Smooth muscle cell (in vitro differentiated cells): Measurements from ENCODE around the gene CLDN4. TPM values are rescaled to one million over a fixed set of nuclear protein-coding genes. Genes with fewer than 3 reads are reported as not detected.

ENCODE experiments used
- DNase-seq: peaks from one replicate; lab custom pipeline; 2025; ENCODE audit not compliant: unreplicated experiment; lab: John Stamatoyannopoulos, UW
- H2AFZ ChIP-seq: fragments of 200-600 bp; sonication (generic); 2 replicates; pipeline ENCODE4 v1.6.0; 2016; ENCODE audit warnings: antibody characterized with exemption, low read depth, mild to moderate bottlenecking
- H3F3A ChIP-seq: fragments of 200-600 bp; sonication (generic); 2 replicates; pipeline ENCODE4 v1.6.0; 2017; ENCODE audit warnings: antibody characterized with exemption, low read depth
- H3K27ac ChIP-seq: fragments of 200-600 bp; sonication (generic); 2 replicates; pipeline ENCODE4 v1.5.1; 2016; ENCODE audit warnings: low read depth, mild to moderate bottlenecking
- H3K27me3 ChIP-seq: fragments of 200-600 bp; sonication (generic); 2 replicates; pipeline ENCODE4 v1.6.1; 2016; ENCODE audit warnings: low read depth, mild to moderate bottlenecking
- H3K36me3 ChIP-seq: fragments of 200-600 bp; sonication (generic); 2 replicates; pipeline ENCODE4 v1.5.1; 2016; ENCODE audit warnings: low read depth
- H3K4me1 ChIP-seq: fragments of 200-600 bp; sonication (generic); 2 replicates; pipeline ENCODE4 v1.5.1; 2016; ENCODE audit warnings: low read depth
- H3K4me2 ChIP-seq: fragments of 200-600 bp; sonication (generic); 2 replicates; pipeline ENCODE4 v1.6.0; 2016; ENCODE audit warnings: mild to moderate bottlenecking
- H3K4me3 ChIP-seq: fragments of 200-600 bp; sonication (generic); 2 replicates; pipeline ENCODE4 v1.5.1; 2016; ENCODE audit warnings: mild to moderate bottlenecking
- H3K79me2 ChIP-seq: fragments of 200-600 bp; sonication (generic); 2 replicates; pipeline ENCODE4 v1.6.0; 2016; ENCODE audit warnings: low read depth, mild to moderate bottlenecking
- H3K9ac ChIP-seq: fragments of 200-600 bp; sonication (generic); 2 replicates; pipeline ENCODE4 v1.6.0; 2016; ENCODE audit warnings: low read depth
- H3K9me3 ChIP-seq: fragments of 200-600 bp; sonication (generic); replicated peaks from 2 replicates; pipeline ENCODE4 v1.5.1; 2016; ENCODE audit warnings: low read depth
- H4K20me1 ChIP-seq: fragments of 200-600 bp; sonication (generic); 2 replicates; pipeline ENCODE4 v1.6.0; 2016; ENCODE audit warnings: low read depth
- WGBS: methylation state at CpG from one replicate; pipeline ENCODE4 v1.1.7; 2016; ENCODE audit warnings: low lambda C conversion rate; 5-methylcytosine and 5-hydroxymethylcytosine counted together
- polyA plus RNA-seq: library from polyadenylated mRNA; unstranded; fragments of >200 nt; fragmentation: Nextera tagmentation; extraction: Ambion mirVana; gene quantifications from 2 replicates; pipeline ENCODE4 v1.2.1, GENCODE V29; 2016
- total RNA-seq: library from RNA; depleted of rRNA; stranded (reverse); fragments of >200 nt; gene quantifications from 2 replicates; pipeline ENCODE4 v1.2.3, GENCODE V29; 2014
- TF ChIP-seq, protein P1 (sequence below): fragments of 200-600 bp; sonication (generic); IDR thresholded peaks from 2 replicates; pipeline ENCODE4 v1.5.1; 2017; ENCODE audit warnings: borderline replicate concordance, mild to moderate bottlenecking, antibody characterized with exemption; ENCODE audit not compliant: insufficient read depth, poor library complexity, severe bottlenecking

CLDN4 gene
- total and polyA plus RNA-seq, 2 experiments from 2014 or later: 63.5 to 109 TPM

DNA sequence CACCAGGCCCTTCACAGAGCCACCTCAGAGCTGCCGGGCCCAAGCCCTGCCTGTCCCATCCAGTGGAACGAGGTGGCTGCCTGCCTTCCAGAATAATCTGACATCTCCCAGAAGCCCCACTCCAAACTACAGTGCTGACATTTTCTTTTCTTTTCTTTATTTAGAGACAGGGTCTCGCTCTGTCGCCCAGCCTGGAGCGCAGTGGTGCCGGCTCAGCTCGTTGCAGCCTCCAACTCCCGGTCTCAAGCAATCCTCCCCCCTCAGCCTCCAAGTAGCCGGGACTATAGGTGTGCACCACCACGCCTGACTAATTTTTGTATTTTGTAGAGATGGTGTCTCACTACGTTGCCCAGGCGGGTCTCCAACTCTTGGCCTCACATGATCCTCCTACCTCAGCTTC lies 30.5 kb downstream of the CLDN4 start:
- Histone ChIP-seq H3K9ac (no peak overlapping the region), H3K27ac (no peak overlapping the region), H3K4me2 (no peak overlapping the region), H2AFZ (no peak overlapping the region), H3K4me3 (no peak overlapping the region), H4K20me1 (no peaks in the 10 kb centered on the region), H3K27me3 (peaks cover 8% of the 10 kb centered on the region), H3K4me1 (no peaks in the 10 kb centered on the region), H3K79me2 (no peaks in the 10 kb centered on the region), H3K9me3 (no peaks in the 10 kb centered on the region), H3F3A (no peaks in the 10 kb centered on the region), H3K36me3 (no peaks in the 10 kb centered on the region)
- TF ChIP-seq, protein P1, sequence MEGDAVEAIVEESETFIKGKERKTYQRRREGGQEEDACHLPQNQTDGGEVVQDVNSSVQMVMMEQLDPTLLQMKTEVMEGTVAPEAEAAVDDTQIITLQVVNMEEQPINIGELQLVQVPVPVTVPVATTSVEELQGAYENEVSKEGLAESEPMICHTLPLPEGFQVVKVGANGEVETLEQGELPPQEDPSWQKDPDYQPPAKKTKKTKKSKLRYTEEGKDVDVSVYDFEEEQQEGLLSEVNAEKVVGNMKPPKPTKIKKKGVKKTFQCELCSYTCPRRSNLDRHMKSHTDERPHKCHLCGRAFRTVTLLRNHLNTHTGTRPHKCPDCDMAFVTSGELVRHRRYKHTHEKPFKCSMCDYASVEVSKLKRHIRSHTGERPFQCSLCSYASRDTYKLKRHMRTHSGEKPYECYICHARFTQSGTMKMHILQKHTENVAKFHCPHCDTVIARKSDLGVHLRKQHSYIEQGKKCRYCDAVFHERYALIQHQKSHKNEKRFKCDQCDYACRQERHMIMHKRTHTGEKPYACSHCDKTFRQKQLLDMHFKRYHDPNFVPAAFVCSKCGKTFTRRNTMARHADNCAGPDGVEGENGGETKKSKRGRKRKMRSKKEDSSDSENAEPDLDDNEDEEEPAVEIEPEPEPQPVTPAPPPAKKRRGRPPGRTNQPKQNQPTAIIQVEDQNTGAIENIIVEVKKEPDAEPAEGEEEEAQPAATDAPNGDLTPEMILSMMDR: no peak
- DNase-seq: no peak
- 93% methylated on average over 12 of the region's 12 CpGs for WGBS

DNA sequence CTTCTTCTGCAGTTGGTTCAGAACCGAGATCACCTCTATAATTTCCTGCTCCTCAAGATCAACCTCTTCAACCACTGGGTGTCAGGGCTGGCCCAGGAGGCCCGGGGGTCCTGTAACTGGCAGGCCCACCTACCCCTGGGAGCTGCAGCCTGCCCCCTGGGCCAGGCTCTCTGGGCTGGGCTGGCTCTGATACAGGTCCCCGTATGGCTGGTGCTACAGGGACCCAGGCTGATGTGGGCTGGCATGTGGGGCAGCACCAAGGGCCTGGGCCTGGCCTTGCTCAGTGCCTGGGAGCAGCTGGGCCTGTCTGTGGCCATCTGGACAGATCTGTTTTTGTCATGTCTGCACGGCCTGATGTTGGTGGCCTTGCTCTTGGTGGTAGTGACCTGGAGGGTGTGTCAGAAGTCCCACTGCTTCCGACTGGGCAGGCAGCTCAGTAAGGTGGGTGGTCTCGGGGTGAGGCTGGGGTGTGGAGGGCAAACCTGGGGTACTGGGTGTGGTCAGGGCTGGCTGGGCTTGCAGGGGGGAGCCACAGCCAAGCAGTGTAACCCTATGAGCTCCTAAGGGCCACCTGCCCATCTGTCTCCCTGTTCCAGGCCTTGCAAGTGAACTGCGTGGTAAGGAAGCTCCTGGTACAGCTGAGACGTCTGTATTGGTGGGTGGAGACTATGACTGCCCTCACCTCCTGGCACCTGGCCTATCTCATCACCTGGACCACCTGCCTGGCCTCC lies 34.4 kb downstream of the CLDN4 start:
- TF ChIP-seq, protein P1: no peak
- DNase-seq: no peak
- H3K27me3 ChIP-seq: no peaks in the 10 kb centered on the region
- H3K36me3 ChIP-seq: no peaks in the 10 kb centered on the region
- no peaks in the 10 kb centered on the region for H3K9me3 ChIP-seq
- H3K9ac ChIP-seq: no peak overlapping the region
- no peak overlapping the region for H3K27ac ChIP-seq
- H4K20me1 ChIP-seq: no peaks in the 10 kb centered on the region
- no peaks in the 10 kb centered on the region for H3F3A ChIP-seq
- no peak overlapping the region for H2AFZ ChIP-seq
- no peak overlapping the region for H3K4me2 ChIP-seq
- WGBS: 80% methylated on average over 8 of the region's 8 CpGs
- H3K79me2 ChIP-seq: no peaks in the 10 kb centered on the region
- no peak overlapping the region for H3K4me3 ChIP-seq
- H3K4me1 ChIP-seq: no peaks in the 10 kb centered on the region

DNA sequence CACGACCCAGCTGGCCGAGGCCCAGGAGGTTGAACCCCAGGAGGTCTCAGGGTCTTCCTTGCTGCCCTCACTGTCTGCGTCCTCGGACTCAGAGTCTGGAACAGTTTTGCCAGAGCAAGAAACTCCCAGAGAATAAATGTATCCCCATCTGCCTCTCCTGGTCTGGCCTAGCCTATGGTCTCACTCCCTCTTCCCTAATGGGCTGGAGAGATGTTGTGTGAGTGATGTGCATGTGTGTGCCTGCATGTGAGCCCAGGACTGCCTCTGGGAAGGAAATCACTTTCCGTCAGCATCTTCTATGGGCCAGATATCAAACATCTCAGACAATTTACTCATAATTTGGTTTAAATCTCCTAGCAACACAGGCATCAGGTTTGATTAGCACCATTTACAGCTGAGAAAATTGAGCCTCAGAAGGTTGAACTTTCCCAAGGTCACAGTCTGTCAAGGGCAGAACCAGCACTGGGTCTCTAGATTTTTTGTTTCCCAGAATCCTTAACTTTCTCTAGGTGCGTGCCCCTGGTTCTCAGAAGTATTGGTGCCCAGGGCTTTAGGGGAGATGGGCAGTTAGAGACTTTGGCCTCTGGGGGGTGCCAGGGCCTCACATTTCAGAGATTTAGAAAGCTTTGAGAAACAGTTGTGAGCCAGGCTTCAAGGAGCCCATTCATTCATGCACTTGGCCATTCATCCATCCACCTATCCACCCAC lies 35.1 kb downstream of the CLDN4 start:
- H3K4me2 ChIP-seq: no peak overlapping the region
- no peaks in the 10 kb centered on the region for H3K4me1 ChIP-seq
- H2AFZ ChIP-seq: no peak overlapping the region
- DNase-seq: no peak
- no peak overlapping the region for H3K9ac ChIP-seq
- H3K27me3 ChIP-seq: no peaks in the 10 kb centered on the region
- TF ChIP-seq, protein P1: peak; percentile 62
- no peaks in the 10 kb centered on the region for H3K79me2 ChIP-seq
- H4K20me1 ChIP-seq: no peaks in the 10 kb centered on the region
- no peaks in the 10 kb centered on the region for H3F3A ChIP-seq
- H3K36me3 ChIP-seq: no peaks in the 10 kb centered on the region
- 83% methylated on average over 6 of the region's 6 CpGs for WGBS
- H3K27ac ChIP-seq: no peak overlapping the region
- no peaks in the 10 kb centered on the region for H3K9me3 ChIP-seq
- H3K4me3 ChIP-seq: no peak overlapping the region
